SK-N-MC (cell line): ENCODE results near the gene CCL25.

Experiments
- EZH2 ChIP-seq: fragments of 200-600 bp; sonication (generic); IDR thresholded peaks from one replicate; pipeline ENCODE4 v1.6.1; 2017; ENCODE audit warnings: antibody characterized with exemption
- FOXP2 ChIP-seq: optimal IDR thresholded peaks from 2 replicates; pipeline ENCODE3; 2011; ENCODE audit warnings: mild to moderate bottlenecking, moderate library complexity; ENCODE audit not compliant: insufficient read depth; ENCODE audit errors: extremely low read length, control extremely low read depth
- POLR2AphosphoS5 ChIP-seq: IDR thresholded peaks from 2 replicates; pipeline ENCODE4 v1.6.1; 2012; ENCODE audit warnings: mild to moderate bottlenecking, low read depth, low read length, borderline replicate concordance

DNA sequence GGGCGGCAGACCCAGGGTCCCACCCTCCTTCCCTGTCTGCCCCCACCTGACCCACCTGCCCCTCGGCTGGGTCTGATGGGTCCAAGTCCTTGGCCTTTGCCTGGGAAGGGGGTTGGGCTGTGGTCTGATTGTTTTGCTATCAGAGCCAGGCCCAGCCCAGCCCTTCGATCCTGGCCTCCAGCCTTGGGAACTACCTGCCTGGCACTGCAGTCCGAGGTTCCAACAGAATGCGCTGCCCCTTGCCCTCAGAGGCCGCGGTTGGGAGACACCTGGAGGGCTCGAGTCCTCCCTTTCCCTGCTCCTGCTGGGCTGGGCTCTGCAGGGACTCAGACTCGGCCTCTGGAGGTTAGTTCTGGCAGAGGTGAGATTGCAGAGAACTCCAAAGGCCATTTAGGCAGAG lies 1.6 kb downstream of the CCL25 start:
- TF ChIP-seq POLR2AphosphoS5 (no peak), EZH2 (no peak), FOXP2 (no peak)
